Ovary (tissue), 9 donors: ENCODE data around the gene C16orf92. TPM values are rescaled to one million over a fixed set of nuclear protein-coding genes. Genes with fewer than 3 reads are reported as not detected.
A peak's percentile ranks its signal among the peaks of the same experiment; 100 is the strongest.
"Not testable (repeated sequence)": the region's sequence is repeated elsewhere in the genome, so short reads cannot be mapped to it uniquely, and the experiment has no call there.

Experiments
- DNase-seq, 5 donors: peaks; one replicate each; pipeline ENCODE4 v3.0.0-alpha.2; 2019 to 2020
- H3K27ac ChIP-seq, 2 donors: fragments of 200-600 bp; one replicate each; pipeline versions ENCODE4 v1.5.1 to v1.8.0; 2019 to 2022
- H3K27me3 ChIP-seq: fragments of 200-600 bp; one replicate; pipeline ENCODE4 v1.8.0; 2022
- H3K36me3 ChIP-seq: fragments of 200-600 bp; sonication (generic); one replicate; pipeline ENCODE4 v1.5.1; 2019
- H3K4me1 ChIP-seq: one replicate; pipeline ENCODE4 v1.8.1; 2013; ENCODE audit warnings: mild to moderate bottlenecking, moderate library complexity; ENCODE audit not compliant: insufficient read depth
- H3K4me3 ChIP-seq: fragments of 200-600 bp; sonication (generic); one replicate; pipeline ENCODE4 v1.5.1; 2017
- H3K9me3 ChIP-seq, 2 donors: fragments of 200-600 bp in 1 of 2; sonication (generic) in 1 of 2; one replicate each; pipeline versions ENCODE4 v1.5.1 to v1.8.1; 2013 to 2019; ENCODE audit warnings: mild to moderate bottlenecking in 1 of 2, moderate library complexity in 1 of 2
- CTCF ChIP-seq, 3 donors: fragments of 450-650 bp in 2 of 3; fragments of 200-600 bp in 1 of 3; IDR thresholded peaks; one replicate each; pipeline versions ENCODE4 v1.5.1 to v1.8.0; 2016 to 2022; ENCODE audit warnings: antibody characterized with exemption in 3 of 3, mild to moderate bottlenecking in 1 of 3
- EP300 ChIP-seq: sonication (generic); formaldehyde crosslinking; IDR thresholded peaks from one replicate; pipeline ENCODE4 v1.6.1; 2017; ENCODE audit warnings: antibody characterized with exemption
- POLR2A ChIP-seq: fragments of 450-650 bp; IDR thresholded peaks from one replicate; pipeline ENCODE4 v1.6.1; 2017; ENCODE audit warnings: antibody characterized with exemption, mild to moderate bottlenecking, moderate library complexity
- WGBS, 3 donors: extraction: QIAGEN DNeasy Blood & Tissue Kit in 1 of 3; methylation state at CpG; one replicate each; pipeline versions ENCODE4 v1.1.5 to v1.1.7; 2013 to 2017; 5-methylcytosine and 5-hydroxymethylcytosine counted together
- intact Hi-C, 4 donors: fragments of 100-400 bp; cut with DNase I; formaldehyde crosslinking; loops; one replicate each; pipeline versions ENCODE4 v1.11.0 to v1.15.1; 2022 to 2023
- polyA plus RNA-seq, 2 donors: library from polyadenylated mRNA; stranded (reverse); fragments of 200-250 nt in 1 of 2; fragments of 350-450 nt in 1 of 2; fragmentation: Illumina TruSeq in 1 of 2; extraction: RNeasy Lipid Tissue Mini Kit (QIAGEN cat#74804) in 1 of 2; gene quantifications; one replicate each; pipeline ENCODE4 v1.2.3, GENCODE V29; 2013 to 2014
- total RNA-seq, 7 donors: library from RNA; depleted of rRNA in 2 of 7; stranded (reverse); fragments of >200 nt in 2 of 7; fragmentation: NEBNext Ultra II Directional in 3 of 7; extraction: Animal tissue kit (Norgen Biotek cat#: 25700) in 3 of 7; gene quantifications; one replicate each; pipeline versions ENCODE4 v1.1.0 to v1.2.4, GENCODE V29; 2016 to 2023
- donor health status: DM: no; HTN: no; CAD: no; lungs with moderate emphysema.
- donor health status: DM: no; HTN: no; CAD: no.
- donor health status: Bipolar disorder and iron deficiency.
- donor health status: DM: yes; HTN: yes; CAD: no.
- donor health status: DM: no; HTN: no; CAD: no.
- donor health status: DM: yes; HTN: yes; CAD: no.

Gene C16orf92
- total and polyA plus RNA-seq, 9 donors, result not detected

- WGBS, 3 donors, result 21 to 26% (median 21%) methylated on average over 11 of the region's 11 CpGs
- DNase-seq, result no peak
- no peak overlapping the region for H3K4me3 ChIP-seq
- no peaks in the 10 kb centered on the region for H3K36me3 ChIP-seq
- H3K27me3 ChIP-seq, result peaks cover 3% of the 10 kb centered on the region
- H3K9me3 ChIP-seq, result no peaks in the 10 kb centered on the region
- no peak overlapping the region for H3K27ac ChIP-seq
- TF ChIP-seq POLR2A (no peak), EP300 (no peak), CTCF (IDR thresholded peaks at IDR 0.05) (no peak)
- intact Hi-C loops, result loop anchor here in 1 of 4 donors (10.0 kb wide), 1 partner anchor 337 kb away; no protein-coding TSS in a partner anchor
- no peaks in the 10 kb centered on the region for H3K4me1 ChIP-seq
These were observed 8.5 kb downstream of the C16orf92 start for GRCh38 chr16:30031477-30031918.

DNA sequence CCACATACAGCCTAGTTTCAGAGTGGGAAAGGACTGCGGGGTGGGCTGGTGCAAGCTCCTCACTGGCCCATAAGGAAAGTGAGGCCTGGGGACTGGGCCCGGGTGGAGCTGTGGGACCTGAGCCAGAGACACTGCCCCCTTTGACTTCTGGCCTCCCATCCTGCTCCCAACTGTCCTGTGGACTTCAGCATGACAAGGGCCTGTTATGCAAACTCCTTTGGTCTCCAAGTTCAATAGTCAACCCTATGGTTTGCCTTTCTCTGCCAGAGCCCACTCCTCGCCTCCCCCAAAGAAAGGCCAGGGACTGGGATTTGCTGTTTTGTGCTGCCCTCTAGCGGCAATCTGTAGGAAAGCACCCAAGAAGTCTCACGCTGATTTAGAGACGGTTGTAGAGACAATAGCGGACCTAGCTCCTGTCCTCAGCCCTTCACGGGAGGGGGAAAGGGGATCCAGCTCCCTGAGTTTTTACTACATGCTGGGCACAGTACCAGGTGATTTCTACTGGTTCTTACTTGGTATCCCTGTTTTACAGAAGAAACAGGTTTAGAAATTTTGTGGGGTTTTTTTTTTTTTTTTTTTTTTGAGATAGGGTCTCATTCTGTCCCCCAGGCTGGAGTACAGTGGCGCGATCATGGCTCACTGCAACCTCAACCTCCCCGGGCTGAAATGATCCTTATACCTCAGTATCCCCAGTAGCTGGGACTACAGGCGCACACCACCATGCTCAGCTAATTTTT lies 9.3 kb downstream of the C16orf92 start:
- 18 to 23% (median 22%) methylated on average over 12 of the region's 12 CpGs for WGBS, 3 donors
- Histone ChIP-seq H3K9me3 (no peaks in the 10 kb centered on the region), H3K27me3 (peaks cover 3% of the 10 kb centered on the region), H3K4me3 (no peak overlapping the region), H3K36me3 (no peaks in the 10 kb centered on the region), H3K27ac (no peak overlapping the region), H3K4me1 (no peaks in the 10 kb centered on the region)
- DNase-seq, result peak in 4 of 5 donors; percentile 36 to 51 (median 47)
- intact Hi-C loops, result loop anchor here in 1 of 4 donors (10.0 kb wide), 1 partner anchor 337 kb away; no protein-coding TSS in a partner anchor
- TF ChIP-seq POLR2A (no peak), CTCF (IDR thresholded peaks at IDR 0.05) (peak; percentile 46 to 50 (median 47)), EP300 (no peak)

- WGBS, 3 donors, result 42 to 65% (median 45%) methylated on average over 7 of the region's 7 CpGs
- no peak for TF ChIP-seq EP300
- H3K27me3 ChIP-seq, result peaks cover 3% of the 10 kb centered on the region
These were observed 10.3 kb downstream of the C16orf92 start for GRCh38 chr16:30033270-30033669.

DNA sequence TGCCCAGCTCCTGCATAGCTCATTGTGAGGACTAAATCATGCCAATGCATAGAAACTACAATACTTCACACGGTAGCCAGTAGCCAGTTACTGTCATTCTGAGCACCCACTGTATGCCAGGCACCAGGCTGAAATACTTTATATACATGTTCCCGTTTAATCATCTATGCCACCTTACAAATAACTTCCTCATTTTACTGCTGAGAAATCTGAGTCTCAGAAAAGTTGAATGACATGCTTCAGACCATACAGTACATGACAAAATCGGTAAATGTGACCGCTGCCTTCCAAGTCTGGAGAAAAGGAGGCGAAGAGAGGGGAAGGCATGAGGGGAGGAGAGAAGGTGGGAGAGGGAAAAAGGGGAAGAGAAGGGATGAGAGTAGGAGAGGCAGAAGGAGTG lies 17.2 kb downstream of the C16orf92 start:
- no peaks in the 10 kb centered on the region for H3K27me3 ChIP-seq

More at GRCh38 chr16:30033270-30033669, 10.3 kb downstream of the C16orf92 start:
- H3K4me3 ChIP-seq, result no peak overlapping the region
- DNase-seq, result no peak
- no peaks in the 10 kb centered on the region for H3K9me3 ChIP-seq
- intact Hi-C loops, result loop anchor here in 1 of 4 donors (10.0 kb wide), 1 partner anchor 338 kb away; no protein-coding TSS in a partner anchor
- no peaks in the 10 kb centered on the region for H3K36me3 ChIP-seq
- no peaks in the 10 kb centered on the region for H3K4me1 ChIP-seq
- H3K27ac ChIP-seq, result no peak overlapping the region

DNA sequence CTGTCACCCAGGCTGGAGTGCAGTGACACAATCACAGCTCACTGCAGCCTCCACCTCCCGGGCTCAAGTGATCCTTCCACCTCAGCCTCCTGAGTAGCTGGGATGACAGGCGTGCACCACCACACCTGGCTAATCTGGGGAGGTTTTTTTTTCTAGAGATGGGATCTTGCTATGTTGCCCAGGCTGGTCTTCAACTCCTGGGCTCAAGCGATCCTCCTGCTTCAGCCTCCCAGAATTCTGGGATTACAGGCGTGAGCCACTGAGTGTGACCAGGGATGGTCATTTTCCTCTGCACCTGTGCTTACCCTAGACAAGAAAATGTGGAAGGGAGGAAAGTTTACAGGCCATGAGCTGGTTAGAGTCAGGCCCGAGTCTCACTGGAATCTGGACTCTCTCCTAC lies 17.7 kb downstream of the C16orf92 start:
- H3K27me3 ChIP-seq, intact Hi-C loops, DNase-seq, H3K27ac ChIP-seq, H3K36me3 ChIP-seq, H3K9me3 ChIP-seq, H3K4me3 ChIP-seq, H3K4me1 ChIP-seq: not testable (repeated sequence)
- 70 to 75% (median 72%) methylated on average over 5 of the region's 5 CpGs for WGBS, 3 donors

More for the DNA sequence above, 17.2 kb downstream of the C16orf92 start:
- 66 to 76% (median 74%) methylated on average over 5 of the region's 5 CpGs for WGBS, 3 donors
- Histone ChIP-seq H3K36me3 (no peaks in the 10 kb centered on the region), H3K9me3 (no peaks in the 10 kb centered on the region), H3K4me3 (no peak overlapping the region), H3K27ac (no peak overlapping the region), H3K4me1 (no peaks in the 10 kb centered on the region)
- TF ChIP-seq CTCF (IDR thresholded peaks at IDR 0.05) (no peak), POLR2A (no peak), EP300 (no peak)
- DNase-seq, result no peak
- intact Hi-C loops, result no loop called here
